ENCODE results near the gene RAVER2. TPM values are rescaled to one million over a fixed set of nuclear protein-coding genes. Genes with fewer than 3 reads are reported as not detected.

The RAVER2 gene
- total and polyA plus RNA-seq, 2 experiments from 2014 or later, result 7.8 to 24.6 TPM

DNA sequence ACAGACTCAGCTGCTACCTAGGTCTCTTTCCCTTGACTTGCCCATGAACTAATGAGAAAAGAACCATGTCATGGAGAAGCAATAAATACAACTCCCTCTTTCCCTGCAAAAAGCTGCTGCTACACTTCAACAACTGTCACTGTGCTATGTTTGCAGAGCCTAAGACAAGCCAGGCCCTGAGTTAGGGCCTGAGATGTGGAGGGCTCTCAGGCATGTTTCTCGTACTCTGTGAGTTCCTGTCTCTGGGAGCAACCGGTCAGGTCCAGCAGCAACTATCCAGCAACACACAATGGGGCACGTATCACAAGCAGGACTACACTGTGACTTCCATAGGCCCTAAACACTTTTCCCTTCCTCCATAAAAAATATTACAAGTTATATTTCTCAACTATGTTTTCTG is 129.8 kb downstream of the RAVER2 start:
- H3K4me3 Mint-ChIP-seq, result no peak overlapping the region
- peaks cover 9% of the 10 kb centered on the region for H3K4me1 Mint-ChIP-seq
- H3K36me3 ChIP-seq (ENCODE audit: insufficient read depth), result no peaks in the 10 kb centered on the region
- peaks cover 13% of the 10 kb centered on the region for H3K36me3 Mint-ChIP-seq (ENCODE audit: low read depth)
- TF ChIP-seq JUNB (IDR thresholded peaks at IDR 0.05; ENCODE audit: unreplicated experiment) (no peak), REST (IDR thresholded peaks at IDR 0.05; ENCODE audit: unreplicated experiment) (no peak), CREB1 (CRISPR knock-in tag; IDR thresholded peaks at IDR 0.05; ENCODE audit: low read depth) (no peak), STAT1 (IDR thresholded peaks at IDR 0.05; ENCODE audit: unreplicated experiment) (no peak), POLR2AphosphoS5 (IDR thresholded peaks at IDR 0.05; ENCODE audit: low read depth) (no peak), EZH2phosphoT487 (IDR thresholded peaks at IDR 0.05; ENCODE audit: unreplicated experiment) (no peak), ZNF462 (CRISPR knock-in tag; IDR thresholded peaks at IDR 0.05) (no peak), ZNF331 (CRISPR knock-in tag; IDR thresholded peaks at IDR 0.05; ENCODE audit: low read depth) (no peak), NANOG (IDR thresholded peaks at IDR 0.05; ENCODE audit: borderline replicate concordance) (no peak), EZH2 (IDR thresholded peaks at IDR 0.05; ENCODE audit: low read depth, unreplicated experiment) (no peak), ZNF114 (CRISPR knock-in tag; IDR thresholded peaks at IDR 0.05) (no peak)
- TF ChIP-seq, protein P1, sequence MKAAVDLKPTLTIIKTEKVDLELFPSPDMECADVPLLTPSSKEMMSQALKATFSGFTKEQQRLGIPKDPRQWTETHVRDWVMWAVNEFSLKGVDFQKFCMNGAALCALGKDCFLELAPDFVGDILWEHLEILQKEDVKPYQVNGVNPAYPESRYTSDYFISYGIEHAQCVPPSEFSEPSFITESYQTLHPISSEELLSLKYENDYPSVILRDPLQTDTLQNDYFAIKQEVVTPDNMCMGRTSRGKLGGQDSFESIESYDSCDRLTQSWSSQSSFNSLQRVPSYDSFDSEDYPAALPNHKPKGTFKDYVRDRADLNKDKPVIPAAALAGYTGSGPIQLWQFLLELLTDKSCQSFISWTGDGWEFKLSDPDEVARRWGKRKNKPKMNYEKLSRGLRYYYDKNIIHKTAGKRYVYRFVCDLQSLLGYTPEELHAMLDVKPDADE (IDR thresholded peaks at IDR 0.05), result no peak
- TF ChIP-seq, protein P2, sequence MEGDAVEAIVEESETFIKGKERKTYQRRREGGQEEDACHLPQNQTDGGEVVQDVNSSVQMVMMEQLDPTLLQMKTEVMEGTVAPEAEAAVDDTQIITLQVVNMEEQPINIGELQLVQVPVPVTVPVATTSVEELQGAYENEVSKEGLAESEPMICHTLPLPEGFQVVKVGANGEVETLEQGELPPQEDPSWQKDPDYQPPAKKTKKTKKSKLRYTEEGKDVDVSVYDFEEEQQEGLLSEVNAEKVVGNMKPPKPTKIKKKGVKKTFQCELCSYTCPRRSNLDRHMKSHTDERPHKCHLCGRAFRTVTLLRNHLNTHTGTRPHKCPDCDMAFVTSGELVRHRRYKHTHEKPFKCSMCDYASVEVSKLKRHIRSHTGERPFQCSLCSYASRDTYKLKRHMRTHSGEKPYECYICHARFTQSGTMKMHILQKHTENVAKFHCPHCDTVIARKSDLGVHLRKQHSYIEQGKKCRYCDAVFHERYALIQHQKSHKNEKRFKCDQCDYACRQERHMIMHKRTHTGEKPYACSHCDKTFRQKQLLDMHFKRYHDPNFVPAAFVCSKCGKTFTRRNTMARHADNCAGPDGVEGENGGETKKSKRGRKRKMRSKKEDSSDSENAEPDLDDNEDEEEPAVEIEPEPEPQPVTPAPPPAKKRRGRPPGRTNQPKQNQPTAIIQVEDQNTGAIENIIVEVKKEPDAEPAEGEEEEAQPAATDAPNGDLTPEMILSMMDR (conservative IDR thresholded peaks at IDR 0.05; ENCODE audit: low read depth in 2 of 2), result no peak
- peaks cover 2% of the 10 kb centered on the region for H3K27me3 Mint-ChIP-seq (ENCODE audit: insufficient read depth, low read depth, poor library complexity)
- no peak overlapping the region for H3K4me2 ChIP-seq
- H3K27me3 ChIP-seq (ENCODE audit: insufficient read depth), result no peaks in the 10 kb centered on the region
- DNase-seq (ENCODE audit: low spot score) (no peak), ATAC-seq (no peak)
- H3K4me3 ChIP-seq, result no peak overlapping the region
- H3F3A ChIP-seq (replicated peaks; ENCODE audit: low read depth), result no peaks in the 10 kb centered on the region
- H3K9me2 ChIP-seq (ENCODE audit: insufficient read depth), result no peaks in the 10 kb centered on the region
- peak overlapping the region; percentile 47; the same call in 1 of the 2 replicates for H3K27ac Mint-ChIP-seq
- no peak overlapping the region for H2AFZ ChIP-seq
- peaks cover 9% of the 10 kb centered on the region for H3K4me1 ChIP-seq (ENCODE audit: insufficient read depth)
- peaks cover 5% of the 10 kb centered on the region; the same call in 1 of the 2 replicates for H4K20me1 ChIP-seq (replicated peaks; ENCODE audit: insufficient read depth)
- H3K27ac ChIP-seq (ENCODE audit: low read depth), result no peak overlapping the region
- no peaks in the 10 kb centered on the region for H3K9me3 Mint-ChIP-seq
- no peaks in the 10 kb centered on the region for H3K79me2 ChIP-seq (replicated peaks; ENCODE audit: insufficient read depth)

All from GM23338 (cell line).